Caco-2 (cell line): ENCODE data around the gene WIPF1. TPM values are rescaled to one million over a fixed set of nuclear protein-coding genes. Genes with fewer than 3 reads are reported as not detected.

Experiments
- BruUV-seq: library from RNA; stranded (reverse); fragments of 400-500 nt; replicated peaks from 2 replicates; lab custom pipeline; 2021; lab: Mats Ljungman, UMichigan
- CTCF ChIA-PET: fragments of 300-600 bp; sonication (Branson Sonifier 250); formaldehyde crosslinking; loops from one replicate; lab custom pipeline; 2022; ENCODE audit warnings: antibody characterized with exemption; lab: Charles Lee
- POLR2A ChIA-PET: fragments of 300-600 bp; sonication (Branson Sonifier 250); formaldehyde crosslinking; loops from one replicate; lab custom pipeline; 2022; ENCODE audit warnings: antibody characterized with exemption; lab: Charles Lee
- DNase-seq, 2 experiments: peaks; one replicate each; pipeline versions ENCODE4 v3.0.0 to v3.0.0-alpha.2; 2020 to 2022
- H3K27me3 ChIP-seq: replicated peaks from 2 replicates; pipeline ENCODE4 v1.6.0; 2011; ENCODE audit warnings: low read length; ENCODE audit not compliant: control insufficient read depth, insufficient read depth
- H3K36me3 ChIP-seq: 2 replicates; pipeline ENCODE4 v1.5.1; 2011; ENCODE audit warnings: low read length; ENCODE audit not compliant: control insufficient read depth, insufficient read depth
- H3K4me1 ChIP-seq: fragments of 250-450 bp; sonication (Bioruptor Pico); 2 replicates; pipeline ENCODE4 v1.5.1; 2020; ENCODE audit warnings: mild to moderate bottlenecking
- H3K4me3 ChIP-seq: 2 replicates; pipeline ENCODE4 v1.5.1; 2011; ENCODE audit warnings: low read depth, mild to moderate bottlenecking, control low read depth, low read length
- H3K9me3 ChIP-seq: fragments of 250-450 bp; sonication (Bioruptor Pico); 2 replicates; pipeline ENCODE4 v1.5.1; 2020; ENCODE audit warnings: mild to moderate bottlenecking, moderate library complexity
- H3K27ac Mint-ChIP-seq: one replicate; pipeline ENCODE4 v1.8.0; 2022; ENCODE audit warnings: mixed read lengths; ENCODE audit not compliant: unreplicated experiment
- H3K27me3 Mint-ChIP-seq: one replicate; pipeline ENCODE4 v1.8.0; 2022; ENCODE audit warnings: mixed read lengths; ENCODE audit not compliant: insufficient read depth, unreplicated experiment
- H3K36me3 Mint-ChIP-seq: one replicate; pipeline ENCODE4 v1.8.0; 2022; ENCODE audit warnings: mild to moderate bottlenecking, mixed read lengths; ENCODE audit not compliant: insufficient read depth, unreplicated experiment
- H3K4me1 Mint-ChIP-seq: one replicate; pipeline ENCODE4 v1.8.0; 2022; ENCODE audit warnings: low read depth, mixed read lengths; ENCODE audit not compliant: unreplicated experiment
- H3K4me3 Mint-ChIP-seq: one replicate; pipeline ENCODE4 v1.8.0; 2022; ENCODE audit warnings: mild to moderate bottlenecking, moderate library complexity, mixed read lengths; ENCODE audit not compliant: unreplicated experiment
- H3K9me3 Mint-ChIP-seq: one replicate; pipeline ENCODE4 v1.8.0; 2022; ENCODE audit warnings: mixed read lengths; ENCODE audit not compliant: unreplicated experiment
- CTCF ChIP-seq, 2 experiments: fragments of 200-600 bp in 1 of 2; IDR thresholded peaks; 1 replicate in 1 of 2; 2 replicates in 1 of 2; pipeline versions ENCODE4 v1.5.1 to v1.8.0; 2011 to 2022; ENCODE audit warnings: antibody characterized with exemption in 1 of 2, control low read depth in 1 of 2, inconsistent platforms in 1 of 2, low read depth in 1 of 2, low read length in 1 of 2, mild to moderate bottlenecking in 1 of 2, moderate library complexity in 1 of 2; ENCODE audit not compliant: insufficient read depth in 1 of 2, severe bottlenecking in 1 of 2, unreplicated experiment in 1 of 2
- intact Hi-C: fragments of 100-400 bp; cut with micrococcal nuclease; formaldehyde crosslinking; loops from one replicate; pipeline ENCODE4 v1.10.0; 2022; ENCODE audit not compliant: unreplicated experiment
- total RNA-seq: library from RNA; stranded (reverse); gene quantifications from 2 replicates; pipeline ENCODE4 v1.2.3, GENCODE V29; 2022

WIPF1 gene
- total RNA-seq, 1 experiment from 2014 or later, result 5.1 TPM

DNA sequence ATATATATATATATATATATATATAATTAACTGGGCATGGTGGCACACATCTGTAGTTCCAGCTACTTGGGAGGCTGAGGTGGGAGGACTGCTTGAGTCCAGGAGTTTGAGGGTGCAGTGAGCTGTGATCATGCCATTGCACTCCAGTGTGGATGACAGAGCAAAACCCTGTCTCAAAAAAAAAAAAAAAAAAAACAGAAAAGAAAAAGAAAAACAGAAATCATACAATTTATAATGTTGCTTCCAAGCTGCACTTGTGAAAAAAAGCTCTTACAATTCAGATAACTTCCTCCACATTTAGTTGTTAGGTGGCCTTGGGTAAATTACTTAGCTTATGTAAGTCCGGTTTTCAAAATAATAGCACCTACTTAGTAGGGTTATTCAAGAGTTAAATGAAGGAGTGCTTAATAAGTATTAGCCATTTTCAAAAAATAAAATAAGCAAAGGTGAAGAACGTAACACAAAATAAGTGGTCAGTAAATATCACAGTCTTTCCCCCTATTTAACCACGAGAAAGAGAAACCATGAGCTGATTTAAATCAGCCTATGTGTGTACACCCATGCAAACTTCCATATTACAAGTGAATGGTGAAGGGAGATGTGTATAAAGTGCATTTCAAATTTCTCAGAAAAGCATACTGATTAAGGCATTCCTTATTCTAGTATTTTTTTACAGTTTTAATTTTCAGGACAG, 2.3 kb downstream of the WIPF1 start:
- no peak for DNase-seq
- ChIA-PET CTCF (interaction anchor here (0.7 to 1.0 kb wide), 3 partner anchors 13 to 1125 kb away, joined by 3 to 5 read pairs (median 3); no protein-coding TSS in a partner anchor), POLR2A (no interaction called here)
- TF ChIP-seq CTCF (IDR thresholded peaks at IDR 0.05; ENCODE audit: insufficient read depth in 1 of 2, low read depth in 1 of 2, low read length in 1 of 2, severe bottlenecking in 1 of 2, unreplicated experiment in 1 of 2), result no peak
- BruUV-seq, result no TSS peak
- Mint-ChIP-seq H3K27me3 (no peaks in the 10 kb centered on the region), H3K4me1 (no peaks in the 10 kb centered on the region), H3K27ac (no peak overlapping the region), H3K4me3 (no peak overlapping the region), H3K9me3 (peaks cover 11% of the 10 kb centered on the region), H3K36me3 (no peaks in the 10 kb centered on the region)
- intact Hi-C loops, result no loop called here
- H3K4me3 ChIP-seq, result no peak overlapping the region
- H3K9me3 ChIP-seq, result no peaks in the 10 kb centered on the region
- no peaks in the 10 kb centered on the region for H3K36me3 ChIP-seq
- H3K4me1 ChIP-seq, result peaks cover 8% of the 10 kb centered on the region; the same call in 1 of the 2 replicates
- no peaks in the 10 kb centered on the region for H3K27me3 ChIP-seq

- H3K36me3 ChIP-seq, result no peaks in the 10 kb centered on the region
- DNase-seq, result no peak
- ChIA-PET CTCF (interaction anchor here (0.7 to 1.0 kb wide), 2 partner anchors 14 to 47 kb away, joined by 3 read pairs; no protein-coding TSS in a partner anchor), POLR2A (no interaction called here)
- H3K4me1 ChIP-seq, result peaks cover 10% of the 10 kb centered on the region; the same call in 1 of the 2 replicates
- H3K4me3 ChIP-seq, result no peak overlapping the region
- H3K9me3 ChIP-seq, result no peaks in the 10 kb centered on the region
- Mint-ChIP-seq H3K4me1 (no peaks in the 10 kb centered on the region), H3K4me3 (no peak overlapping the region), H3K27ac (no peak overlapping the region), H3K36me3 (no peaks in the 10 kb centered on the region), H3K27me3 (no peaks in the 10 kb centered on the region), H3K9me3 (peaks cover 3% of the 10 kb centered on the region)
- no peaks in the 10 kb centered on the region for H3K27me3 ChIP-seq
- no TSS peak for BruUV-seq
- intact Hi-C loops, result no loop called here
- TF ChIP-seq CTCF (IDR thresholded peaks at IDR 0.05; ENCODE audit: insufficient read depth in 1 of 2, low read depth in 1 of 2, low read length in 1 of 2, severe bottlenecking in 1 of 2, unreplicated experiment in 1 of 2), result no peak
Measured at GRCh38 chr2:174594456-174594855, 3.1 kb downstream of the WIPF1 start.

DNA sequence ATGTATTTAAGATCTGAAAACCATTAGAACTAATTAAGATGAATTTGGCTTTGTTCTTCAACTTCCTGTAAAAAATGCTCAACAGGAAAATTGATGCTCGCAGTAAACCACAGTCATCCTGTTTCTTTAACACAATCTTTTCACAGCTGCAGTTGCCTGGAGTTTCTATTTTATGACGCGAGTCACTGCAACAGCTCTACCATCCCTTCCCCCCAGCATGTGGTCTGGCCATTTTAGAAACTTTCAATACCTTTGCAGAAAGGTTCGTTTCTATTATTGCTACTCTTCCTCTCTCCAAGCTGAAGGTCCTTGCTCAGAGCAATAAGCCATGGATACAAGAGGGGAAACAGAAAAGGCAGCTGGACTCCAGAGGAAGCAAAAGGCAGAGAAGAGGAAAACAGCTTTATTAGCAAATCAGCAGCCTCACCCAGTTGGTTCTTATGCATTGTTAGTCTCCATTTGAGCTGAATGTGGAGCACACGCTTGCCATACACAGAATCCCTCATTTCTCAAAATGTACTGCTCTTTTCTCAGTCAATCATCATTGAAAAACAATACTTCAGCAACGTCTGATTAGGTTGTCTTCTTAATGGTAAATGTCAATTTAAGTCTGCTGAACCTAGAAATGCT, 3.9 kb downstream of the WIPF1 start:
- Histone ChIP-seq H3K9me3 (no peaks in the 10 kb centered on the region), H3K27me3 (no peaks in the 10 kb centered on the region), H3K36me3 (no peaks in the 10 kb centered on the region), H3K4me1 (peaks cover 10% of the 10 kb centered on the region; the same call in 1 of the 2 replicates), H3K4me3 (no peak overlapping the region)
- H3K36me3 Mint-ChIP-seq, result no peaks in the 10 kb centered on the region
- H3K27ac Mint-ChIP-seq, result no peak overlapping the region
- H3K27me3 Mint-ChIP-seq, result no peaks in the 10 kb centered on the region
- no TSS peak for BruUV-seq
- ChIA-PET POLR2A (no interaction called here), CTCF (no interaction called here)
- DNase-seq, result no peak
- intact Hi-C loops, result no loop called here
- no peak overlapping the region for H3K4me3 Mint-ChIP-seq
- H3K4me1 Mint-ChIP-seq, result no peaks in the 10 kb centered on the region
- TF ChIP-seq CTCF (IDR thresholded peaks at IDR 0.05; ENCODE audit: insufficient read depth in 1 of 2, low read depth in 1 of 2, low read length in 1 of 2, severe bottlenecking in 1 of 2, unreplicated experiment in 1 of 2), result no peak
- H3K9me3 Mint-ChIP-seq, result no peaks in the 10 kb centered on the region
